Esophagus squamous epithelium (tissue), 4 donors: Measurements from ENCODE around the gene MYCBP2.

Source experiments
- POLR2A ChIP-seq, 4 donors: fragments of 450-650 bp; IDR thresholded peaks; one replicate each; pipeline ENCODE4 v1.6.1; 2017; ENCODE audit warnings: antibody characterized with exemption in 4 of 4, mild to moderate bottlenecking in 4 of 4, moderate library complexity in 3 of 4
- TF ChIP-seq, protein P1 (sequence below), 6 experiments: fragments of 450-650 bp in 4 of 6; fragments of 200-600 bp in 2 of 6; sonication (generic) in 2 of 6; IDR thresholded peaks; one replicate each; pipeline ENCODE4 v1.5.1; 2016 to 2019; ENCODE audit warnings: antibody characterized with exemption in 6 of 6, mild to moderate bottlenecking in 4 of 6, moderate library complexity in 4 of 6

DNA sequence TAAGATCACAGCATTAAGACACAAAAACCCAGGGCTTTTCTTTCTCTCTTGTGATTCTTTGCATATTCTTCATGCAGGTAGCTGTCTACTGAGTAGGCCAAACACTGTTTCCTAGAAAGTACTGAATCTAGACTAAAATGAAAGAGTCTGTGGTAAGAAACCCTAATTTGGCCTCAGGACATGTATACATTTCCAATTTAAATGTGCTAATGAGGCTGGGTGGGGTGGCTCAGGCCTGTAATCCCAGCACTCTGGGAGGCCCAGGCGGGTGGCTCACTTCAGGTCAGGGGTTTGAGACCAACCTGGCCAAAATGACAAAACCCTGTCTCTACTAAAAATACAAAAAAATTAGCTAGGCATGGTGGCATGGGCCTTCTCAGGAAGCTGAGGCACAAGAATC is 57.8 kb downstream of the MYCBP2 start:
- no peak for TF ChIP-seq POLR2A (IDR thresholded peaks at IDR 0.05)
- TF ChIP-seq, protein P1, sequence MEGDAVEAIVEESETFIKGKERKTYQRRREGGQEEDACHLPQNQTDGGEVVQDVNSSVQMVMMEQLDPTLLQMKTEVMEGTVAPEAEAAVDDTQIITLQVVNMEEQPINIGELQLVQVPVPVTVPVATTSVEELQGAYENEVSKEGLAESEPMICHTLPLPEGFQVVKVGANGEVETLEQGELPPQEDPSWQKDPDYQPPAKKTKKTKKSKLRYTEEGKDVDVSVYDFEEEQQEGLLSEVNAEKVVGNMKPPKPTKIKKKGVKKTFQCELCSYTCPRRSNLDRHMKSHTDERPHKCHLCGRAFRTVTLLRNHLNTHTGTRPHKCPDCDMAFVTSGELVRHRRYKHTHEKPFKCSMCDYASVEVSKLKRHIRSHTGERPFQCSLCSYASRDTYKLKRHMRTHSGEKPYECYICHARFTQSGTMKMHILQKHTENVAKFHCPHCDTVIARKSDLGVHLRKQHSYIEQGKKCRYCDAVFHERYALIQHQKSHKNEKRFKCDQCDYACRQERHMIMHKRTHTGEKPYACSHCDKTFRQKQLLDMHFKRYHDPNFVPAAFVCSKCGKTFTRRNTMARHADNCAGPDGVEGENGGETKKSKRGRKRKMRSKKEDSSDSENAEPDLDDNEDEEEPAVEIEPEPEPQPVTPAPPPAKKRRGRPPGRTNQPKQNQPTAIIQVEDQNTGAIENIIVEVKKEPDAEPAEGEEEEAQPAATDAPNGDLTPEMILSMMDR (IDR thresholded peaks at IDR 0.05): no peak
